Caco-2 (cell line): ENCODE data around the gene EEPD1. TPM values are rescaled to one million over a fixed set of nuclear protein-coding genes. Genes with fewer than 3 reads are reported as not detected.

Experiments
- BruUV-seq: library from RNA; stranded (reverse); fragments of 400-500 nt; replicated peaks from 2 replicates; lab custom pipeline; 2021; lab: Mats Ljungman, UMichigan
- CTCF ChIA-PET: fragments of 300-600 bp; sonication (Branson Sonifier 250); formaldehyde crosslinking; loops from one replicate; lab custom pipeline; 2022; ENCODE audit warnings: antibody characterized with exemption; lab: Charles Lee
- POLR2A ChIA-PET: fragments of 300-600 bp; sonication (Branson Sonifier 250); formaldehyde crosslinking; loops from one replicate; lab custom pipeline; 2022; ENCODE audit warnings: antibody characterized with exemption; lab: Charles Lee
- DNase-seq, 2 experiments: peaks; one replicate each; pipeline versions ENCODE4 v3.0.0 to v3.0.0-alpha.2; 2020 to 2022
- H3K27me3 ChIP-seq: replicated peaks from 2 replicates; pipeline ENCODE4 v1.6.0; 2011; ENCODE audit warnings: low read length; ENCODE audit not compliant: control insufficient read depth, insufficient read depth
- H3K36me3 ChIP-seq: 2 replicates; pipeline ENCODE4 v1.5.1; 2011; ENCODE audit warnings: low read length; ENCODE audit not compliant: control insufficient read depth, insufficient read depth
- H3K4me1 ChIP-seq: fragments of 250-450 bp; sonication (Bioruptor Pico); 2 replicates; pipeline ENCODE4 v1.5.1; 2020; ENCODE audit warnings: mild to moderate bottlenecking
- H3K4me3 ChIP-seq: 2 replicates; pipeline ENCODE4 v1.5.1; 2011; ENCODE audit warnings: low read depth, mild to moderate bottlenecking, control low read depth, low read length
- H3K9me3 ChIP-seq: fragments of 250-450 bp; sonication (Bioruptor Pico); 2 replicates; pipeline ENCODE4 v1.5.1; 2020; ENCODE audit warnings: mild to moderate bottlenecking, moderate library complexity
- H3K27ac Mint-ChIP-seq: one replicate; pipeline ENCODE4 v1.8.0; 2022; ENCODE audit warnings: mixed read lengths; ENCODE audit not compliant: unreplicated experiment
- H3K27me3 Mint-ChIP-seq: one replicate; pipeline ENCODE4 v1.8.0; 2022; ENCODE audit warnings: mixed read lengths; ENCODE audit not compliant: insufficient read depth, unreplicated experiment
- H3K36me3 Mint-ChIP-seq: one replicate; pipeline ENCODE4 v1.8.0; 2022; ENCODE audit warnings: mild to moderate bottlenecking, mixed read lengths; ENCODE audit not compliant: insufficient read depth, unreplicated experiment
- H3K4me1 Mint-ChIP-seq: one replicate; pipeline ENCODE4 v1.8.0; 2022; ENCODE audit warnings: low read depth, mixed read lengths; ENCODE audit not compliant: unreplicated experiment
- H3K4me3 Mint-ChIP-seq: one replicate; pipeline ENCODE4 v1.8.0; 2022; ENCODE audit warnings: mild to moderate bottlenecking, moderate library complexity, mixed read lengths; ENCODE audit not compliant: unreplicated experiment
- H3K9me3 Mint-ChIP-seq: one replicate; pipeline ENCODE4 v1.8.0; 2022; ENCODE audit warnings: mixed read lengths; ENCODE audit not compliant: unreplicated experiment
- intact Hi-C: fragments of 100-400 bp; cut with micrococcal nuclease; formaldehyde crosslinking; loops from one replicate; pipeline ENCODE4 v1.10.0; 2022; ENCODE audit not compliant: unreplicated experiment
- total RNA-seq: library from RNA; stranded (reverse); gene quantifications from 2 replicates; pipeline ENCODE4 v1.2.3, GENCODE V29; 2022
- TF ChIP-seq, protein P1 (sequence below), 2 experiments: fragments of 200-600 bp in 1 of 2; IDR thresholded peaks; 1 replicate in 1 of 2; 2 replicates in 1 of 2; pipeline versions ENCODE4 v1.5.1 to v1.8.0; 2011 to 2022; ENCODE audit warnings: antibody characterized with exemption in 1 of 2, control low read depth in 1 of 2, inconsistent platforms in 1 of 2, low read depth in 1 of 2, low read length in 1 of 2, mild to moderate bottlenecking in 1 of 2, moderate library complexity in 1 of 2; ENCODE audit not compliant: insufficient read depth in 1 of 2, severe bottlenecking in 1 of 2, unreplicated experiment in 1 of 2

The EEPD1 gene
- total RNA-seq, 1 experiment from 2014 or later = 1.8 TPM

DNA sequence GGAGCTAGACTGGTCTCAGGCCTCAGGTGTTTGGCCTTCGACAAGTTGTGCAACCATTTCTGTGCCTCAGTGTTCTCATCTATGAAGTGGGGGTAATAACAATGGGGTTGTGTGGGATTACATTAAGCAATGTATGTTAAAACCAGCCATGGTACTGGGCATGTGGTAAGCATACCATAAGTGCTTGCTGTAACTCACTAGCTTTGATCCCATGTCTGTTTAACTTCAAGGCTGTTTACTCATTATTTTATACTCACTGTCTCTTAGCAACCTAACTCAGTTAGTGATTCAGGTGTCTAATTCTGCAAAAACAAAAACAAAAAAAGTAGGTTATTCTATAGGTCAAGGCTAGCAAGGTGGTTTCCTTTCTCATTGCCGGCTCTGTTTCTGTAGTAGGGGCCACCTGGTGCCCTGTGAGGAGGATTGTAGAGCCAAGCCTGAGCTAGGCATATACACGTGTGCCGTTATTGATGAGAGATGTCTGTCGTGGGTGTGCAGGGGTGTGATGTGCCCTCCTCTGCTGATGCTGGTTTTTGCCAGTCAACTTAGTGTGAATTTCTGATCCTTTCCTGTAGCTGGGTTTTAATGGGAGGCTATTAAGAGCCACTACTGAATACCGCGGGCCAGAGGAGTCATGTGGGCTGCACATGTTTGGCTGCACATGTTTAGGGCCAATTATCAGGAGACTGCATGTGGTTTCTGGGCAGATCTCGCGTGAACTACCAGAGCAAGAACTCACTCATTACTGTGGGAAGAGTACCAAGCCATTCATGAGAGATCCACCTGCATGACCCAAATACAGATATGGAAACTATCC is 56.2 kb downstream of the EEPD1 start:
- Mint-ChIP-seq H3K9me3 (no peaks in the 10 kb centered on the region), H3K4me1 (peaks cover 13% of the 10 kb centered on the region), H3K27ac (no peak overlapping the region), H3K27me3 (no peaks in the 10 kb centered on the region), H3K4me3 (no peak overlapping the region), H3K36me3 (no peaks in the 10 kb centered on the region)
- intact Hi-C loops = no loop called here
- Histone ChIP-seq H3K4me1 (peaks cover 16% of the 10 kb centered on the region), H3K4me3 (no peak overlapping the region), H3K9me3 (no peaks in the 10 kb centered on the region), H3K27me3 (no peaks in the 10 kb centered on the region), H3K36me3 (no peaks in the 10 kb centered on the region)
- no TSS peak for BruUV-seq
- TF ChIP-seq, protein P1, sequence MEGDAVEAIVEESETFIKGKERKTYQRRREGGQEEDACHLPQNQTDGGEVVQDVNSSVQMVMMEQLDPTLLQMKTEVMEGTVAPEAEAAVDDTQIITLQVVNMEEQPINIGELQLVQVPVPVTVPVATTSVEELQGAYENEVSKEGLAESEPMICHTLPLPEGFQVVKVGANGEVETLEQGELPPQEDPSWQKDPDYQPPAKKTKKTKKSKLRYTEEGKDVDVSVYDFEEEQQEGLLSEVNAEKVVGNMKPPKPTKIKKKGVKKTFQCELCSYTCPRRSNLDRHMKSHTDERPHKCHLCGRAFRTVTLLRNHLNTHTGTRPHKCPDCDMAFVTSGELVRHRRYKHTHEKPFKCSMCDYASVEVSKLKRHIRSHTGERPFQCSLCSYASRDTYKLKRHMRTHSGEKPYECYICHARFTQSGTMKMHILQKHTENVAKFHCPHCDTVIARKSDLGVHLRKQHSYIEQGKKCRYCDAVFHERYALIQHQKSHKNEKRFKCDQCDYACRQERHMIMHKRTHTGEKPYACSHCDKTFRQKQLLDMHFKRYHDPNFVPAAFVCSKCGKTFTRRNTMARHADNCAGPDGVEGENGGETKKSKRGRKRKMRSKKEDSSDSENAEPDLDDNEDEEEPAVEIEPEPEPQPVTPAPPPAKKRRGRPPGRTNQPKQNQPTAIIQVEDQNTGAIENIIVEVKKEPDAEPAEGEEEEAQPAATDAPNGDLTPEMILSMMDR (IDR thresholded peaks at IDR 0.05; ENCODE audit: insufficient read depth in 1 of 2, low read depth in 1 of 2, low read length in 1 of 2, severe bottlenecking in 1 of 2, unreplicated experiment in 1 of 2) = no peak
- POLR2A ChIA-PET = no interaction called here
- CTCF ChIA-PET = interaction anchor here (0.6 kb wide), 1 partner anchor 58 kb away, joined by 3 read pairs; no protein-coding TSS in a partner anchor
- no peak for DNase-seq

DNA sequence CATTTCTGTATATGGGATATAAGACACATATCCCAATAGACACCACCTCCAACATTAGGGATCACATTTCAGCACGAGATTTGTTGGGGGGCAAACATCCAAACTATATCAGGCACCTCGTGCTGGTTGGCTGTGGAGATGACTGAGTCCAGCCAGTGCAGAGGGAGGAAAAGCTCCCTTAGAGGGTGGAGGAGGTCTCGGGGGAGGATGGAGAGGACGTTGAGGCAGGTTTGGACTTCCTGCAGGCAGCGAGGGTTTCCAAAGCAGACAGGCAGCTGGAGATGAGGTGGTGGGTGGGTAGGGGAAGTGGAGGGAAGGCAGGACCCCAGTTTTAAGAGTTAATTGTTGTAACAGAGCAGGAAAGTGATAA is 56.7 kb downstream of the EEPD1 start:
- no peaks in the 10 kb centered on the region for H3K36me3 Mint-ChIP-seq
- DNase-seq = no peak
- peaks cover 13% of the 10 kb centered on the region for H3K4me1 Mint-ChIP-seq
- no peak overlapping the region for H3K4me3 ChIP-seq
- H3K27me3 Mint-ChIP-seq = no peaks in the 10 kb centered on the region
- no peaks in the 10 kb centered on the region for H3K9me3 Mint-ChIP-seq
- CTCF ChIA-PET = no interaction called here
- intact Hi-C loops = no loop called here
- TF ChIP-seq, protein P1 (IDR thresholded peaks at IDR 0.05; ENCODE audit: insufficient read depth in 1 of 2, low read depth in 1 of 2, low read length in 1 of 2, severe bottlenecking in 1 of 2, unreplicated experiment in 1 of 2) = no peak
- no peaks in the 10 kb centered on the region for H3K36me3 ChIP-seq
- peaks cover 16% of the 10 kb centered on the region for H3K4me1 ChIP-seq
- no peaks in the 10 kb centered on the region for H3K27me3 ChIP-seq
- H3K4me3 Mint-ChIP-seq = no peak overlapping the region
- no peaks in the 10 kb centered on the region for H3K9me3 ChIP-seq
- BruUV-seq = no TSS peak
- POLR2A ChIA-PET = no interaction called here
- no peak overlapping the region for H3K27ac Mint-ChIP-seq

DNA sequence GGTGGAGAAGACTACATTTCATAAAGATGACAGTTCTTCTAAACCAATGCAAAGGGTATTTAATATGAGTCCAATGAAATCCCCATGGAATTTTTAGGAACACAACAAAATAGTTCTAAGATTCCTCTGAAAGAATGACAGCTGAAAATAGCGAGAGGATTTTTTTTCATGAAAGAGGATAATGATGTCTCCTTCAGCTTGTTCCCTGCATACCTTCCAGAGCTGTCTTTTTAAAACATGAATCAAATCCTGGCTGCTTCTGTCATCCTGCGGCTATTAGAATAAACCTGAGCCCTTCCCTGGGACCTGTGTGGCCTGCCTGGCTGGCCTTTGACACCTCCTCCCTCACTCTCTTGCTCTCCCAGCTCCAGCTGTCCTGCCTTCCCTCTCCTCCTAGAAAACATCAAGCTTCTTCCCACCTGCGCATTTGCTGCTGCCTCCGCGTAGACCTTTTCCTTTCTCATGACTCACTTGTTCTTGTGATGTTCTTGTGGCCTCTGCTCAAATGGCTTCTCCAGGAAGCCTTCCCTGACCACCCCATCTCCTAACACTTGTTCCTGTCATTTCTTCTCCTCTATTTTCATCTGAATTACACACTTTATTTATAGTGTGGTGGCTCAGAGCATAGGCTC is 57.4 kb downstream of the EEPD1 start:
- Histone ChIP-seq H3K27me3 (no peaks in the 10 kb centered on the region), H3K36me3 (no peaks in the 10 kb centered on the region), H3K9me3 (no peaks in the 10 kb centered on the region), H3K4me1 (peaks cover 16% of the 10 kb centered on the region), H3K4me3 (no peak overlapping the region)
- POLR2A ChIA-PET = no interaction called here
- Mint-ChIP-seq H3K36me3 (no peaks in the 10 kb centered on the region), H3K9me3 (no peaks in the 10 kb centered on the region), H3K27me3 (no peaks in the 10 kb centered on the region), H3K4me1 (peaks cover 13% of the 10 kb centered on the region), H3K27ac (no peak overlapping the region), H3K4me3 (no peak overlapping the region)
- no TSS peak for BruUV-seq
- intact Hi-C loops = no loop called here
- no peak for DNase-seq
- TF ChIP-seq, protein P1 (IDR thresholded peaks at IDR 0.05; ENCODE audit: insufficient read depth in 1 of 2, low read depth in 1 of 2, low read length in 1 of 2, severe bottlenecking in 1 of 2, unreplicated experiment in 1 of 2) = no peak
- CTCF ChIA-PET = no interaction called here
